Astrocyte (in vitro differentiated cells and primary cell): ENCODE results near the gene PDE1C. TPM values are rescaled to one million over a fixed set of nuclear protein-coding genes. Genes with fewer than 3 reads are reported as not detected.

Source experiments
- DNase-seq: peaks from one replicate; pipeline ENCODE4 v3.0.0-alpha.2; 2010; ENCODE audit warnings: low read depth
- FAIRE-seq: peaks from 2 replicates; lab custom pipeline; 2011; peaks lifted over from hg19 to GRCh38; lab: Jason Lieb, UNC
- H2AFZ ChIP-seq: 2 replicates; pipeline ENCODE4 v1.6.0; 2012; ENCODE audit warnings: low read depth, low read length, inconsistent platforms
- H3K27ac ChIP-seq: 2 replicates; pipeline ENCODE4 v1.5.1; 2011; ENCODE audit warnings: low read depth, low read length, inconsistent platforms
- H3K27me3 ChIP-seq: 2 replicates; pipeline ENCODE4 v1.6.0; 2011; ENCODE audit warnings: low read length, inconsistent platforms; ENCODE audit not compliant: insufficient read depth
- H3K36me3 ChIP-seq: 2 replicates; pipeline ENCODE4 v1.5.1; 2011; ENCODE audit warnings: low read length, inconsistent platforms; ENCODE audit not compliant: insufficient read depth
- H3K4me1 ChIP-seq: 2 replicates; pipeline ENCODE4 v1.5.1; 2011; ENCODE audit warnings: low read length, inconsistent platforms; ENCODE audit not compliant: insufficient read depth
- H3K4me2 ChIP-seq: 2 replicates; pipeline ENCODE4 v1.6.0; 2012; ENCODE audit warnings: low read length, inconsistent platforms
- H3K4me3 ChIP-seq: 2 replicates; pipeline ENCODE4 v1.5.1; 2011; ENCODE audit warnings: low read depth, mild to moderate bottlenecking, low read length, inconsistent platforms; ENCODE audit not compliant: insufficient read depth
- H3K79me2 ChIP-seq: 2 replicates; pipeline ENCODE4 v1.6.0; 2012; ENCODE audit warnings: mild to moderate bottlenecking, low read length, inconsistent platforms; ENCODE audit not compliant: insufficient read depth
- H3K9ac ChIP-seq: 2 replicates; pipeline ENCODE4 v1.6.0; 2012; ENCODE audit warnings: mild to moderate bottlenecking, low read length, inconsistent platforms
- H3K9me3 ChIP-seq: 2 replicates; pipeline ENCODE4 v1.5.1; 2012; ENCODE audit warnings: low read depth, mild to moderate bottlenecking, low read length, inconsistent platforms; ENCODE audit not compliant: insufficient read depth
- H4K20me1 ChIP-seq: 2 replicates; pipeline ENCODE4 v1.6.0; 2012; ENCODE audit warnings: low read length, inconsistent platforms; ENCODE audit not compliant: insufficient read depth
- H3K27ac Mint-ChIP-seq: one replicate; pipeline ENCODE4 v1.8.0; 2021; ENCODE audit warnings: mild to moderate bottlenecking, mixed read lengths; ENCODE audit not compliant: unreplicated experiment
- H3K27me3 Mint-ChIP-seq: one replicate; pipeline ENCODE4 v1.8.0; 2021; ENCODE audit warnings: low read depth, mixed read lengths; ENCODE audit not compliant: unreplicated experiment
- H3K36me3 Mint-ChIP-seq: one replicate; pipeline ENCODE4 v1.8.0; 2021; ENCODE audit warnings: low read depth, mixed read lengths; ENCODE audit not compliant: unreplicated experiment
- H3K4me1 Mint-ChIP-seq: one replicate; pipeline ENCODE4 v1.8.0; 2021; ENCODE audit warnings: low read depth, mixed read lengths; ENCODE audit not compliant: unreplicated experiment
- H3K4me3 Mint-ChIP-seq: one replicate; pipeline ENCODE4 v1.8.0; 2021; ENCODE audit warnings: mild to moderate bottlenecking, moderate library complexity, mixed read lengths; ENCODE audit not compliant: unreplicated experiment
- H3K9me3 Mint-ChIP-seq: one replicate; pipeline ENCODE4 v1.8.0; 2021; ENCODE audit warnings: mild to moderate bottlenecking, mixed read lengths; ENCODE audit not compliant: unreplicated experiment
- EZH2 ChIP-seq: IDR thresholded peaks from 2 replicates; pipeline ENCODE4 v1.6.1; 2012; ENCODE audit warnings: mild to moderate bottlenecking, low read length, inconsistent platforms; ENCODE audit not compliant: insufficient read depth
- total RNA-seq: library from RNA; stranded (reverse); gene quantifications from 2 replicates; pipeline ENCODE4 v1.2.1, GENCODE V29; 2021
- TF ChIP-seq, protein P1 (sequence below): IDR thresholded peaks from 2 replicates; pipeline ENCODE4 v1.5.1; 2011; ENCODE audit warnings: low read depth, mild to moderate bottlenecking, inconsistent platforms, low read length, moderate library complexity; ENCODE audit not compliant: insufficient read depth

The PDE1C gene
- total RNA-seq, 1 donor from 2014 or later, result 31.6 TPM

DNA sequence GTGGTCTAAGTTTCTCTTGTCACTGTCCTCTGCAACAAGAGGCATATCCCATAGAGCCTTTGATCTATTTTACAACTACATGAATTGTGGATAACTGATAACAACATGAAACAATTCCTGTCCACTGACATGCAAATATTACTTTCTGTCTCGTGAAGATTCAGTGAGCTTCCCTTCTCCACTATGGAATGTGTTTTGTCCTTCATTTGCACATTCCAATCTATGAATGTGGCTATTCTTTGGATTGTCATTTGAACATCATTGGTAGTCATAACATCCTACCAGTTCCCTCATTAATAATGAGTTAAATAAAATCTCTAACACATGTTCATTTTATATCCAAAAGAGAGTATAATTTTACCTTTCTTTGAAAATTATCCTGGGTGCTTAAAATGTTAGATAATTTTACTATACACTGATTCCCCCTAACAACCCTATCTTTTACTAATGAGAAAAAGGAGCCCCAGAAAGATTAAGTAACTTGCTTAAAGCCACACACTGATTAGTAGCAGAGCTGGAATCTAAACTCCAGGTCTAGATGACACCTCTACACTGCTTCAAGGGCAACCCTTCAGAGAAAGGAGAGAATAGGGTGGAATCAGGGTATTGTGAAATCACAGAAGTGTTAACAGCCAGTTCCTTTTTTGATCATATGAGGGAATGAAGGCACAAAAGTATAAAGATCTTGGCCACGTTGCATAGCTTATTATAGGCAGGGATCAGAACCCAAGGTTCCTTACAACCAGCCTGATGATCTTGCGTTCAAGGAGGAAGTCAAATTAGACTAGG lies 39.1 kb downstream of the PDE1C start:
- Histone ChIP-seq H3K4me2 (no peak overlapping the region), H3K36me3 (no peaks in the 10 kb centered on the region), H4K20me1 (no peaks in the 10 kb centered on the region), H3K27ac (no peak overlapping the region), H3K79me2 (peaks cover 39% of the 10 kb centered on the region), H3K9me3 (no peaks in the 10 kb centered on the region), H3K4me3 (no peak overlapping the region), H3K9ac (no peak overlapping the region), H3K4me1 (peaks cover 5% of the 10 kb centered on the region), H3K27me3 (no peaks in the 10 kb centered on the region), H2AFZ (no peak overlapping the region)
- no peaks in the 10 kb centered on the region for H3K27me3 Mint-ChIP-seq
- peaks cover 5% of the 10 kb centered on the region for H3K36me3 Mint-ChIP-seq
- H3K9me3 Mint-ChIP-seq, result no peaks in the 10 kb centered on the region
- no peak for FAIRE-seq
- no peak overlapping the region for H3K4me3 Mint-ChIP-seq
- TF ChIP-seq EZH2, result no peak
- TF ChIP-seq, protein P1, sequence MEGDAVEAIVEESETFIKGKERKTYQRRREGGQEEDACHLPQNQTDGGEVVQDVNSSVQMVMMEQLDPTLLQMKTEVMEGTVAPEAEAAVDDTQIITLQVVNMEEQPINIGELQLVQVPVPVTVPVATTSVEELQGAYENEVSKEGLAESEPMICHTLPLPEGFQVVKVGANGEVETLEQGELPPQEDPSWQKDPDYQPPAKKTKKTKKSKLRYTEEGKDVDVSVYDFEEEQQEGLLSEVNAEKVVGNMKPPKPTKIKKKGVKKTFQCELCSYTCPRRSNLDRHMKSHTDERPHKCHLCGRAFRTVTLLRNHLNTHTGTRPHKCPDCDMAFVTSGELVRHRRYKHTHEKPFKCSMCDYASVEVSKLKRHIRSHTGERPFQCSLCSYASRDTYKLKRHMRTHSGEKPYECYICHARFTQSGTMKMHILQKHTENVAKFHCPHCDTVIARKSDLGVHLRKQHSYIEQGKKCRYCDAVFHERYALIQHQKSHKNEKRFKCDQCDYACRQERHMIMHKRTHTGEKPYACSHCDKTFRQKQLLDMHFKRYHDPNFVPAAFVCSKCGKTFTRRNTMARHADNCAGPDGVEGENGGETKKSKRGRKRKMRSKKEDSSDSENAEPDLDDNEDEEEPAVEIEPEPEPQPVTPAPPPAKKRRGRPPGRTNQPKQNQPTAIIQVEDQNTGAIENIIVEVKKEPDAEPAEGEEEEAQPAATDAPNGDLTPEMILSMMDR, result no peak
- peak overlapping the region; percentile 67 for H3K27ac Mint-ChIP-seq
- no peak for DNase-seq
- H3K4me1 Mint-ChIP-seq, result peaks cover 30% of the 10 kb centered on the region

GRCh38 chr7:32026083-32026425 lies 44.2 kb downstream of the PDE1C start:
- H3K27me3 Mint-ChIP-seq, result no peaks in the 10 kb centered on the region
- FAIRE-seq (no peak), DNase-seq (no peak)
- peaks cover 6% of the 10 kb centered on the region for H3K4me1 Mint-ChIP-seq
- TF ChIP-seq EZH2, result no peak
- TF ChIP-seq, protein P1, result no peak
- peaks cover 16% of the 10 kb centered on the region for H3K36me3 Mint-ChIP-seq
- Histone ChIP-seq H3K27me3 (no peaks in the 10 kb centered on the region), H3K79me2 (peaks cover 20% of the 10 kb centered on the region), H3K9me3 (no peaks in the 10 kb centered on the region), H3K4me3 (no peak overlapping the region), H3K36me3 (no peaks in the 10 kb centered on the region), H4K20me1 (no peaks in the 10 kb centered on the region), H3K4me2 (no peak overlapping the region), H2AFZ (no peak overlapping the region), H3K9ac (no peak overlapping the region), H3K27ac (no peak overlapping the region), H3K4me1 (no peaks in the 10 kb centered on the region)
- H3K27ac Mint-ChIP-seq, result peak overlapping the region; percentile 11
- no peak overlapping the region for H3K4me3 Mint-ChIP-seq
- no peaks in the 10 kb centered on the region for H3K9me3 Mint-ChIP-seq
